ENCODE data around the gene ZW10. TPM values are rescaled to one million over a fixed set of nuclear protein-coding genes. Genes with fewer than 3 reads are reported as not detected.

The ZW10 gene
- polyA plus RNA-seq, 3 donors: 3.3 to 13.1 (median 10.2) TPM

DNA sequence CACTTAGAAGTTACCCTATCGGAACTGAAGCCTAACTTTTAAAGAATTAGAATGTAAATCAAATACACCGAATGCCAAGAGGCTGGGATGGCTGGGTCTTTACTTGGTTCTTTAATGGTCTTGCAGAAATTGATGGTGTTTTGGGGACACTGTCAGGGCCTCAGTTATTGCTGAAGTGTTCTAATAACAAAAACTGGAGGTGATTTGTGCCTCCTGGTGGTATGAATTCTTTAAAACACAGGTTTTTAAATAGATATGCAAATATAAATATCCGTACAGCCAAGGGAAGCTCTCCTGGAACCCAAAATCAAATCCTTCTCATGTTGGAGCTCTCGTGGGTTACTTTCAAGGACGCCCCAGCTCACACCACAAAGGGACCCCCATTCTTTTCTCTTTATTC lies 48.1 kb downstream of the ZW10 start:
- no peak overlapping the region for H3K4me3 Mint-ChIP-seq
- Histone ChIP-seq H3K9me3 (replicated peaks in 1 of 2; ENCODE audit: control insufficient read depth in 1 of 2, insufficient read depth in 1 of 2, low read length in 2 of 2) (no peaks in the 10 kb centered on the region), H3K27me3 (ENCODE audit: control insufficient read depth in 2 of 2, insufficient read depth in 2 of 2, low read length in 2 of 2) (no peaks in the 10 kb centered on the region), H3K4me2 (replicated peaks; ENCODE audit: extremely low read depth, low read length, poor library complexity, severe bottlenecking) (no peak overlapping the region), H3K4me3 (replicated peaks in 1 of 3; ENCODE audit: low read depth in 2 of 3, low read length in 3 of 3) (no peak overlapping the region), H3K79me2 (ENCODE audit: insufficient read depth, low read length) (no peaks in the 10 kb centered on the region), H3K36me3 (replicated peaks in 1 of 2; ENCODE audit: control insufficient read depth in 1 of 2, insufficient read depth in 2 of 2, low read length in 2 of 2) (no peaks in the 10 kb centered on the region), H3K4me1 (ENCODE audit: control insufficient read depth in 1 of 2, insufficient read depth in 2 of 2, low read length in 2 of 2) (peaks cover 3 to 5% of the 10 kb centered on the region in 2 donors), H3K27ac (ENCODE audit: low read depth in 1 of 2, low read length in 2 of 2) (no peak overlapping the region), H4K20me1 (ENCODE audit: insufficient read depth, low read length) (no peaks in the 10 kb centered on the region), H3K9ac (ENCODE audit: insufficient read depth, low read length, poor library complexity, severe bottlenecking) (no peak overlapping the region), H2AFZ (ENCODE audit: insufficient read depth, low read depth, low read length, poor library complexity, severe bottlenecking) (no peak overlapping the region)
- TF ChIP-seq, protein P1, sequence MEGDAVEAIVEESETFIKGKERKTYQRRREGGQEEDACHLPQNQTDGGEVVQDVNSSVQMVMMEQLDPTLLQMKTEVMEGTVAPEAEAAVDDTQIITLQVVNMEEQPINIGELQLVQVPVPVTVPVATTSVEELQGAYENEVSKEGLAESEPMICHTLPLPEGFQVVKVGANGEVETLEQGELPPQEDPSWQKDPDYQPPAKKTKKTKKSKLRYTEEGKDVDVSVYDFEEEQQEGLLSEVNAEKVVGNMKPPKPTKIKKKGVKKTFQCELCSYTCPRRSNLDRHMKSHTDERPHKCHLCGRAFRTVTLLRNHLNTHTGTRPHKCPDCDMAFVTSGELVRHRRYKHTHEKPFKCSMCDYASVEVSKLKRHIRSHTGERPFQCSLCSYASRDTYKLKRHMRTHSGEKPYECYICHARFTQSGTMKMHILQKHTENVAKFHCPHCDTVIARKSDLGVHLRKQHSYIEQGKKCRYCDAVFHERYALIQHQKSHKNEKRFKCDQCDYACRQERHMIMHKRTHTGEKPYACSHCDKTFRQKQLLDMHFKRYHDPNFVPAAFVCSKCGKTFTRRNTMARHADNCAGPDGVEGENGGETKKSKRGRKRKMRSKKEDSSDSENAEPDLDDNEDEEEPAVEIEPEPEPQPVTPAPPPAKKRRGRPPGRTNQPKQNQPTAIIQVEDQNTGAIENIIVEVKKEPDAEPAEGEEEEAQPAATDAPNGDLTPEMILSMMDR (IDR thresholded peaks at IDR 0.05): no peak
- peaks cover 0 to 4% (median 3%) of the 10 kb centered on the region in 7 donors for H3K9me3 Mint-ChIP-seq
- no peak overlapping the region for H3K27ac Mint-ChIP-seq
- intact Hi-C loops (cut with micrococcal nuclease): no loop called here
- peaks cover 0 to 2% (median 2%) of the 10 kb centered on the region in 3 donors for H3K27me3 Mint-ChIP-seq (ENCODE audit: low read depth in 3 of 3)
- peaks cover 8% of the 10 kb centered on the region for H3K4me1 Mint-ChIP-seq
- H3K36me3 Mint-ChIP-seq: peaks cover 0 to 2% of the 10 kb centered on the region in 2 donors
- no peak for DNase-seq
- WGBS (ENCODE audit: insufficient coverage): 100% methylated on average over 1 of the region's 5 CpGs

DNA sequence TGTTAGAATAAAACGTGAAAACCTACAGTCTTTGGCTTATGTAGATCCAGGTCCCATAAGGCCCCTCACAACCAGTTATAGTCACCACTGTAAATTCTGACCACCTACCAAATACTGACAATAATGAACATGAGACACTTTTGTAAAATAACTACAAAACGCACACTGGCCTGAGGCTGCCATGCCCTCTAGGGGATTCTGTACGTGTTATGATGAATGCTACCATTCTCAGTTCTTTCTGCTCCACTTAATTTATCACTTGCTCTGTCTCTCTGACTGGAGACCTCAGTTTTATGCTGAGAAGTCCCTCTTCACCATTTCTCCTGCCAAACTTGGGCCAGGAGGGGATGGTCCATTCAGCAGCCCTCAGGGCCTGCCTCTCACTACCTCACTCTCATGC lies 48.7 kb downstream of the ZW10 start:
- Mint-ChIP-seq H3K36me3 (no peaks in the 10 kb centered on the region), H3K4me3 (no peak overlapping the region), H3K4me1 (peaks cover 8% of the 10 kb centered on the region), H3K9me3 (peaks cover 0 to 7% (median 3%) of the 10 kb centered on the region in 7 donors), H3K27ac (no peak overlapping the region), H3K27me3 (ENCODE audit: low read depth in 3 of 3) (peaks cover 0 to 2% (median 2%) of the 10 kb centered on the region in 3 donors)
- H3K79me2 ChIP-seq (ENCODE audit: insufficient read depth, low read length): no peaks in the 10 kb centered on the region
- H3K4me3 ChIP-seq (replicated peaks in 1 of 3; ENCODE audit: low read depth in 2 of 3, low read length in 3 of 3): no peak overlapping the region
- no peak overlapping the region for H2AFZ ChIP-seq (ENCODE audit: insufficient read depth, low read depth, low read length, poor library complexity, severe bottlenecking)
- H4K20me1 ChIP-seq (ENCODE audit: insufficient read depth, low read length): no peaks in the 10 kb centered on the region
- peaks cover 3 to 5% of the 10 kb centered on the region in 2 donors for H3K4me1 ChIP-seq (ENCODE audit: control insufficient read depth in 1 of 2, insufficient read depth in 2 of 2, low read length in 2 of 2)
- TF ChIP-seq, protein P1 (IDR thresholded peaks at IDR 0.05): no peak
- WGBS (ENCODE audit: insufficient coverage): 100% methylated on average over 2 of the region's 3 CpGs
- H3K9me3 ChIP-seq (replicated peaks in 1 of 2; ENCODE audit: control insufficient read depth in 1 of 2, insufficient read depth in 1 of 2, low read length in 2 of 2): no peaks in the 10 kb centered on the region
- no peak overlapping the region for H3K27ac ChIP-seq (ENCODE audit: low read depth in 1 of 2, low read length in 2 of 2)
- no peaks in the 10 kb centered on the region for H3K27me3 ChIP-seq (ENCODE audit: control insufficient read depth in 2 of 2, insufficient read depth in 2 of 2, low read length in 2 of 2)
- DNase-seq: no peak
- no peak overlapping the region for H3K9ac ChIP-seq (ENCODE audit: insufficient read depth, low read length, poor library complexity, severe bottlenecking)
- no peak overlapping the region for H3K4me2 ChIP-seq (replicated peaks; ENCODE audit: extremely low read depth, low read length, poor library complexity, severe bottlenecking)
- H3K36me3 ChIP-seq (replicated peaks in 1 of 2; ENCODE audit: control insufficient read depth in 1 of 2, insufficient read depth in 2 of 2, low read length in 2 of 2): no peaks in the 10 kb centered on the region
- intact Hi-C loops (cut with micrococcal nuclease): no loop called here

Measured in CD14-positive monocyte (primary cell).